B cell (primary cell): Measurements from ENCODE around the gene OMA1. TPM values are rescaled to one million over a fixed set of nuclear protein-coding genes. Genes with fewer than 3 reads are reported as not detected.

ENCODE experiments used
- ATAC-seq: fragments of 200-7000 bp; cut with Tn5 transposase; one replicate; pipeline ENCODE4 v1.10.0; 2021; ENCODE audit warnings: low read depth, mild to moderate bottlenecking, moderate number of reproducible peaks, moderate library complexity
- CTCF ChIA-PET: fragments of 350-600 bp; sonication (Branson Sonifier 250); formaldehyde crosslinking; loops from one replicate; lab custom pipeline; 2021; ENCODE audit warnings: antibody characterized with exemption, inconsistent platforms; lab: Charles Lee
- POLR2A ChIA-PET: fragments of 350-600 bp; sonication (Branson Sonifier 250); formaldehyde crosslinking; loops from one replicate; lab custom pipeline; 2021; ENCODE audit warnings: antibody characterized with exemption; lab: Charles Lee
- DNase-seq: peaks from one replicate; pipeline ENCODE4 v3.0.0; 2013
- H2AFZ ChIP-seq: 2 replicates; pipeline ENCODE4 v1.6.1; 2012; ENCODE audit warnings: mild to moderate bottlenecking, low read depth, low read length; ENCODE audit not compliant: insufficient read depth, poor library complexity, severe bottlenecking
- H3K27ac ChIP-seq, 2 donors: 1 replicate in 1 of 2; 2 replicates in 1 of 2; pipeline ENCODE4 v1.5.1; 2012 to 2013; ENCODE audit warnings: low read length in 2 of 2, mild to moderate bottlenecking in 2 of 2, moderate library complexity in 1 of 2
- H3K27me3 ChIP-seq, 4 experiments: fragments of 200-600 bp in 1 of 4; sonication (generic) in 1 of 4; replicated peaks in 1 of 4; 1 replicate in 2 of 4; 2 replicates in 2 of 4; pipeline versions ENCODE4 v1.6.1 to v1.7.0; 2013 to 2016; ENCODE audit warnings: low read length in 3 of 4, mild to moderate bottlenecking in 2 of 4, mixed read lengths in 1 of 4, moderate library complexity in 1 of 4; ENCODE audit not compliant: insufficient read depth in 4 of 4, control insufficient read depth in 3 of 4; ENCODE audit errors: control extremely low read depth in 1 of 4
- H3K36me3 ChIP-seq, 2 experiments: replicated peaks in 1 of 2; 1 replicate in 1 of 2; 2 replicates in 1 of 2; pipeline versions ENCODE4 v1.6.1 to v1.7.1; 2013; ENCODE audit warnings: low read length in 1 of 2; ENCODE audit not compliant: insufficient read depth in 2 of 2, control insufficient read depth in 1 of 2; ENCODE audit errors: control extremely low read depth in 1 of 2, extremely low read depth in 1 of 2
- H3K4me1 ChIP-seq, 2 donors: fragments of 200-600 bp in 1 of 2; sonication (generic) in 1 of 2; 1 replicate in 1 of 2; 2 replicates in 1 of 2; pipeline versions ENCODE4 v1.5.1 to v1.6.1; 2013 to 2017; ENCODE audit warnings: low read length in 2 of 2; ENCODE audit not compliant: control insufficient read depth in 2 of 2, insufficient read depth in 2 of 2
- H3K4me2 ChIP-seq: replicated peaks from 2 replicates; pipeline ENCODE3; 2012; ENCODE audit warnings: mild to moderate bottlenecking, low read depth, low read length; ENCODE audit not compliant: poor library complexity, severe bottlenecking
- H3K4me3 ChIP-seq, 5 experiments: fragments of 200-600 bp in 1 of 5; sonication (generic) in 1 of 5; 1 replicate in 3 of 5; 2 replicates in 2 of 5; pipeline versions ENCODE4 v1.5.1 to v1.7.0; 2011 to 2016; ENCODE audit warnings: low read length in 4 of 5, mild to moderate bottlenecking in 4 of 5, low read depth in 2 of 5, control low read depth in 1 of 5, moderate library complexity in 1 of 5; ENCODE audit not compliant: insufficient read depth in 1 of 5; ENCODE audit errors: control extremely low read depth in 1 of 5, extremely low read depth in 1 of 5
- H3K79me2 ChIP-seq: fragments of 200-600 bp; sonication (generic); one replicate; pipeline ENCODE4 v1.6.0; 2016; ENCODE audit warnings: low read length; ENCODE audit not compliant: control insufficient read depth, insufficient read depth
- H3K9ac ChIP-seq: fragments of 200-600 bp; sonication (generic); 2 replicates; pipeline ENCODE4 v1.6.1; 2017; ENCODE audit warnings: mild to moderate bottlenecking, low read length, moderate library complexity
- H3K9me3 ChIP-seq, 3 donors: one replicate each; pipeline versions ENCODE4 v1.6.1 to v1.7.1; 2013; ENCODE audit warnings: low read length in 2 of 3; ENCODE audit not compliant: control insufficient read depth in 2 of 3, insufficient read depth in 1 of 3; ENCODE audit errors: control extremely low read depth in 1 of 3
- H4K20me1 ChIP-seq: 2 replicates; pipeline ENCODE4 v1.6.0; 2012; ENCODE audit warnings: mild to moderate bottlenecking, low read length; ENCODE audit not compliant: insufficient read depth, control insufficient read depth, poor library complexity, severe bottlenecking
- H3K27ac Mint-ChIP-seq: one replicate; pipeline ENCODE4 v1.8.0; 2021; ENCODE audit warnings: mixed read lengths
- H3K27me3 Mint-ChIP-seq: one replicate; pipeline ENCODE4 v1.8.0; 2021; ENCODE audit warnings: mixed read lengths
- H3K4me1 Mint-ChIP-seq: one replicate; pipeline ENCODE4 v1.8.0; 2021; ENCODE audit warnings: mixed read lengths
- H3K4me3 Mint-ChIP-seq: one replicate; pipeline ENCODE4 v1.8.0; 2021; ENCODE audit warnings: mixed read lengths
- H3K9me3 Mint-ChIP-seq: one replicate; pipeline ENCODE4 v1.8.0; 2022; ENCODE audit warnings: mixed read lengths; ENCODE audit not compliant: insufficient read depth
- CTCF ChIP-seq: fragments of 200-600 bp; IDR thresholded peaks from one replicate; pipeline ENCODE4 v1.8.0; 2022; ENCODE audit warnings: antibody characterized with exemption, mild to moderate bottlenecking
- EZH2 ChIP-seq: IDR thresholded peaks from 2 replicates; pipeline ENCODE4 v1.6.1; 2012; ENCODE audit warnings: borderline replicate concordance, low read depth, mild to moderate bottlenecking, moderate library complexity, low read length; ENCODE audit not compliant: insufficient read depth, poor library complexity, severe bottlenecking
- WGBS: methylation state at CpG from one replicate; pipeline ENCODE4 v1.1.5; 2013; ENCODE audit warnings: missing lambda C conversion rate; ENCODE audit not compliant: insufficient coverage; 5-methylcytosine and 5-hydroxymethylcytosine counted together
- intact Hi-C: fragments of 100-400 bp; cut with micrococcal nuclease; formaldehyde crosslinking; loops from one replicate; pipeline ENCODE4 v1.10.0; 2022
- polyA plus RNA-seq: library from polyadenylated mRNA; depleted of rRNA; stranded (reverse); fragments of >200 nt; gene quantifications from 2 replicates; pipeline ENCODE4 v1.2.3, GENCODE V29; 2012
- total RNA-seq, 2 donors: library from RNA; stranded (reverse); fragments of 120-200 nt in 1 of 2; gene quantifications; 1 replicate in 1 of 2; 2 replicates in 1 of 2; pipeline versions ENCODE4 v1.2.3 to v1.2.4, GENCODE V29; 2013 to 2022

The OMA1 gene
- total and polyA plus RNA-seq, 2 donors (not counting 1 experiment from before 2014, with no cell fraction given): 22.8 to 67.5 TPM

GRCh38 chr1:58440696-58441095 is 105.8 kb downstream of the OMA1 start:
- Histone ChIP-seq H3K27ac (no peak overlapping the region), H3K36me3 (no peaks in the 10 kb centered on the region), H3K79me2 (no peaks in the 10 kb centered on the region), H3K9ac (no peak overlapping the region), H3K27me3 (no peaks in the 10 kb centered on the region), H3K4me2 (no peak overlapping the region), H4K20me1 (no peaks in the 10 kb centered on the region), H3K4me1 (no peaks in the 10 kb centered on the region), H3K9me3 (no peaks in the 10 kb centered on the region), H2AFZ (no peak overlapping the region), H3K4me3 (no peak overlapping the region)
- DNase-seq (no peak), ATAC-seq (no peak)
- ChIA-PET POLR2A (no interaction called here), CTCF (no interaction called here)
- H3K4me3 Mint-ChIP-seq: no peak overlapping the region
- WGBS: 88% methylated on average over 4 of the region's 5 CpGs
- no peaks in the 10 kb centered on the region for H3K27me3 Mint-ChIP-seq
- no peak overlapping the region for H3K27ac Mint-ChIP-seq
- H3K4me1 Mint-ChIP-seq: no peaks in the 10 kb centered on the region
- TF ChIP-seq CTCF: no peak
- no peak for TF ChIP-seq EZH2
- intact Hi-C loops: no loop called here
- no peaks in the 10 kb centered on the region for H3K9me3 Mint-ChIP-seq

GRCh38 chr1:58439946-58440345 is 106.6 kb downstream of the OMA1 start:
- Histone ChIP-seq H3K9me3 (no peaks in the 10 kb centered on the region), H3K27ac (no peak overlapping the region), H2AFZ (no peak overlapping the region), H3K4me2 (no peak overlapping the region), H3K36me3 (no peaks in the 10 kb centered on the region), H3K4me3 (no peak overlapping the region), H3K27me3 (no peaks in the 10 kb centered on the region), H3K9ac (no peak overlapping the region), H3K4me1 (no peaks in the 10 kb centered on the region), H4K20me1 (no peaks in the 10 kb centered on the region), H3K79me2 (no peaks in the 10 kb centered on the region)
- ChIA-PET POLR2A (no interaction called here), CTCF (no interaction called here)
- WGBS: 100% methylated on average over 1 of the region's 4 CpGs
- intact Hi-C loops: no loop called here
- H3K4me1 Mint-ChIP-seq: no peaks in the 10 kb centered on the region
- TF ChIP-seq EZH2 (no peak), CTCF (no peak)
- no peak overlapping the region for H3K4me3 Mint-ChIP-seq
- DNase-seq (no peak), ATAC-seq (no peak)
- no peaks in the 10 kb centered on the region for H3K9me3 Mint-ChIP-seq
- no peak overlapping the region for H3K27ac Mint-ChIP-seq
- H3K27me3 Mint-ChIP-seq: no peaks in the 10 kb centered on the region
